WERI-Rb-1 (cell line): ENCODE data around the gene CHRM4.

Experiments
- DNase-seq: peaks from one replicate; pipeline ENCODE4 v3.0.0-alpha.2; 2020
- H3K27ac ChIP-seq: fragments of 250-450 bp; sonication (Bioruptor Pico); 2 replicates; pipeline ENCODE4 v1.5.1; 2020; ENCODE audit warnings: mild to moderate bottlenecking, moderate library complexity
- H3K27me3 ChIP-seq: fragments of 250-450 bp; sonication (Bioruptor Pico); 2 replicates; pipeline ENCODE4 v1.5.1; 2021; ENCODE audit warnings: mild to moderate bottlenecking, low read depth, moderate library complexity; ENCODE audit not compliant: insufficient read depth, severe bottlenecking
- H3K36me3 ChIP-seq: fragments of 250-450 bp; sonication (Bioruptor Pico); 2 replicates; pipeline ENCODE4 v1.5.1; 2020; ENCODE audit warnings: mild to moderate bottlenecking, moderate library complexity
- H3K4me3 ChIP-seq: 2 replicates; pipeline ENCODE4 v1.5.1; 2011; ENCODE audit warnings: low read depth, mild to moderate bottlenecking, control low read depth, low read length
- H3K9me3 ChIP-seq: fragments of 250-450 bp; sonication (Bioruptor Pico); 2 replicates; pipeline ENCODE4 v1.5.1; 2021; ENCODE audit warnings: mild to moderate bottlenecking, moderate library complexity; ENCODE audit not compliant: severe bottlenecking
- CTCF ChIP-seq: IDR thresholded peaks from 2 replicates; pipeline ENCODE4 v1.5.1; 2011; ENCODE audit warnings: low read depth, mild to moderate bottlenecking, control low read depth, inconsistent platforms, low read length

The CHRM4 gene

GRCh38 chr11:46345131-46345597 lies 46.4 kb downstream of the CHRM4 start:
- peak overlapping the region; percentile 71 for H3K27ac ChIP-seq

GRCh38 chr11:46343520-46343919 lies 48.1 kb downstream of the CHRM4 start:
- H3K9me3 ChIP-seq: no peaks in the 10 kb centered on the region
- DNase-seq: no peak
- no peak overlapping the region for H3K4me3 ChIP-seq
- no peaks in the 10 kb centered on the region for H3K36me3 ChIP-seq
- TF ChIP-seq CTCF: no peak
- no peaks in the 10 kb centered on the region for H3K27me3 ChIP-seq
- H3K27ac ChIP-seq: no peak overlapping the region

More at GRCh38 chr11:46345131-46345597, 46.4 kb downstream of the CHRM4 start:
- peaks cover 6% of the 10 kb centered on the region for H3K36me3 ChIP-seq
- no peaks in the 10 kb centered on the region for H3K9me3 ChIP-seq
- no peak overlapping the region for H3K4me3 ChIP-seq
- peak; percentile 58; the same call in 1 of the 2 replicates for TF ChIP-seq CTCF
- DNase-seq: peak; percentile 80
- no peaks in the 10 kb centered on the region for H3K27me3 ChIP-seq

GRCh38 chr11:46342239-46342638 lies 49.3 kb downstream of the CHRM4 start:
- no peaks in the 10 kb centered on the region for H3K36me3 ChIP-seq
- no peak overlapping the region for H3K4me3 ChIP-seq
- H3K27ac ChIP-seq: no peak overlapping the region
- no peaks in the 10 kb centered on the region for H3K9me3 ChIP-seq
- no peaks in the 10 kb centered on the region for H3K27me3 ChIP-seq
- DNase-seq: no peak
- no peak for TF ChIP-seq CTCF

GRCh38 chr11:46341454-46341853 lies 50.1 kb downstream of the CHRM4 start:
- no peak for TF ChIP-seq CTCF

GRCh38 chr11:46339816-46340215 lies 51.8 kb downstream of the CHRM4 start:
- no peaks in the 10 kb centered on the region for H3K36me3 ChIP-seq
- TF ChIP-seq CTCF: no peak
- no peaks in the 10 kb centered on the region for H3K9me3 ChIP-seq
- no peak for DNase-seq
- H3K4me3 ChIP-seq: no peak overlapping the region
- H3K27me3 ChIP-seq: no peaks in the 10 kb centered on the region
- H3K27ac ChIP-seq: no peak overlapping the region

More at GRCh38 chr11:46341454-46341853, 50.1 kb downstream of the CHRM4 start:
- Histone ChIP-seq H3K27me3 (no peaks in the 10 kb centered on the region), H3K4me3 (no peak overlapping the region), H3K27ac (no peak overlapping the region), H3K9me3 (no peaks in the 10 kb centered on the region), H3K36me3 (no peaks in the 10 kb centered on the region)
- DNase-seq: no peak
